Measurements from ENCODE around the gene NT5M.
A peak's percentile ranks its signal among the peaks of the same experiment; 100 is the strongest.

The NT5M gene

GRCh38 chr17:17303847-17304490 is 796 bp downstream of the NT5M start:
- DNase-seq (ENCODE audit: low spot score), result no peak

- DNase-seq (ENCODE audit: low spot score), result no peak
These were observed 1.4 kb downstream of the NT5M start for GRCh38 chr17:17304521-17304985.

DNA sequence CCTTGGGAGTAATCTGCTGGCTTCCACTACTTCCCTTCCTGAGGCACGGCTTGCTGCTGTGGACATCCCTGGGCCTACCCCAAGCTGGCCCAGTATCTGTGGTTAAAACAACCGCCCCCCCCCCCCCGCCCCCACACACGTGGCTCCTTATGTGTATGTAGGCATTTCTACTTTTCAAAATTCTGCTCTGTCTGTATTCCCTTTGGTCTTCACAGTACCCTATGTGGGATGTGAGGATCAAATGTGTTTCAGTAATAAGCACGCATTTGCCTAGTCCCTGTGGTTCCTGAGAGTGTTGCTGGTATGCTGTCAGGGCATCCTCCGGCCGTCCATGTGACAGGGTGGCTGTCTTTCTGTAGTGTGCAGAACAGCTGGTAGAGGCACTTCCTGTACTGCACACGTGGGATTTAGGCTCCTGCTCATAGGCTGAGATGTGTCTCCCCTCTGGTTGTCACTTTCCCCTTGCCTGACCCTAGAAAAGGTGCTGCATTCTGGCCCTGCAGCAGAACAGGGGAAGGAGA is 2.2 kb downstream of the NT5M start:
- no peak for DNase-seq (ENCODE audit: low spot score)

GRCh38 chr17:17309356-17309755 is 6.2 kb downstream of the NT5M start:
- no peak for DNase-seq (ENCODE audit: low spot score)

DNA sequence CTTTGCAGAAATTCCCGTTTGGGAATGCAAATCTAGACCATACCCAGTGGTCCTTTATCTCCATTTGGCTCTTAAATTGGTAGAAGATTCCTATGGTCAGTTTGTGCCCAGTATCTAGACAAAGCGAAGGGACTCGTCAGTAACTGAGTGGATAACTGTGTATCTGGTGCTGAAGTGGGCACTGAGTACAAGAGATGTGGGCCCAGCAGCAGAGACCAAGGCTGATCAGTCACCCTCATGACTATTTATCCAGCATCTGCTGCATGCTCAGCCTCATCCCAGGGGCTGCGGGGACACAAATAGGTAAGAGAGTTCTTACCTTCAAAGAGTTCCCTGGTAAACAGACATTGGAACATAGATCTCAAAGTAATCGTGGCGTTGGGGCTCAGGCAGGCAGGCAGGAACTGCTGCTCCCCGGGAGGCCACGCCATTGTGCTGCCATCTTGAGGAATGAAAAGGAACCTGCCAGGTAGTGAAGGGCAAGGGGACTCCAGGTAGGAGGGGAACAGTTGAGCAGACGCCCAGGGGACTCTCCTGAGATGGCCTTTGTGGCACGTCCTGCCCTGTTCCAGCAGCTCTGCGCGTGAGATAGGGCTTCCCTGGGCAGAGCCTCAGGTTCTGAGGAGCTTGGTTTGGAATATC is 10.3 kb downstream of the NT5M start:
- peak; percentile 76 for DNase-seq (ENCODE audit: low spot score)

DNA sequence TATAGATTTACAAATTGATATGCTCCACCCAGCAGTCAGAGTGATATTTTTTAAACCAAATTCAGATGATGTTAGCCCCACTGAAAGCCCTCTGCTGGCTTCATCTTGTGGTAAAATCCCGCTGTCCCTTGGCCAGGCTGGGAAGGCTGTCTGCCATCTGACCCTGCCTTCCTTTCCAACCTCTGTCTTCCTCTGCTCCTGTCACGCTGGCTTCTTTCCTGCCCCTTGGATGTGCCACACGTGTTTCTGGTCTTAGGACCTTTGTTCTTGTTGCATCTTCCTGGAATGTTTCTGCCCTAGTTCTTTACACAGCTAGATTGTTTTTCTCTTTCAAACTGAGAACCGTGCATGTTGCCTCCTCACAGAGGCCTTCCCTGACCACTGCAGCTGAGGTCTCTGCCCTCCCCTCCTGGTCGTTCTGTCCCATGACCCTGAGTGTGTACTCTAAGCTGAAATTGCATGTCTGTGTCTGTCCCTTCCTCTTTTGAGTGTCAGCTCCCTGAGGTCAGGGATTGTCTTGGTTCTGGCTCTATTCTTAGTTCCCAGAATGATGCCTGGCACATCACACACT is 11.4 kb downstream of the NT5M start:
- no peak for DNase-seq (ENCODE audit: low spot score)

DNA sequence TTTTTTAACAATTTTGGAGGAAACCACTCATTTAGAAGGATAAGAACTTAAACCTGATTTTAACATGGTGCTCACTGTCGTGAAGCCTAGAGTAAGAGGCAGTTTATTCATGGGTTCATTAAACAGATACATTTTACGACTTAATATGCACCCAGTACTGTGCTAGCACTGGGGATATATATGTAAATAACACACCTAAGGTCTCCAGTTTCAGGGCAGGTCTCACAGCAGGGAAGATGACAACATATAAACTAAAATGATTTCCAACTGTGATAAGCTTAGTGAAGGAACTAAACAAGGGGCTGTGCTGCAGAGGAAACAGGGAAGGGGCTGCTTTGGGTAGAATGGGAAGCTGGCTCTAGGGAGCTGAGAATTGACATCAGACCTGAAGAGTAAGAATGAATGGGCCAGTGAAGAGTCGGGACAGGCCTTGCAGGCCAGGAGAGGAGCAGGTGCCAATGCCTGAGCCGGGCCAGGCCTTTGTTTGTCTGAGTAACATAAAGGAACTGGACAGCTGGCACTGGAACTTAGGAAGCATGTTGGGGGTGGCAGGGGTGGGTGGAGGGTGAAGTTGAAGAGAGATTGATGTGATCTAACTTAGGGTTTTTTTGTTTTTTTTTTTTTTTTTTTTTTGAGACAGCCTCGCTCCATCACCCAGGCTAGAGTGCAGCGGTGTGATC is 12.1 kb downstream of the NT5M start:
- no peak for DNase-seq (ENCODE audit: low spot score)

- no peak for DNase-seq (ENCODE audit: low spot score)
These were observed 17.2 kb downstream of the NT5M start for GRCh38 chr17:17320188-17320910.

GRCh38 chr17:17320911-17321220 is 17.7 kb downstream of the NT5M start:
- no peak for DNase-seq (ENCODE audit: low spot score)

DNA sequence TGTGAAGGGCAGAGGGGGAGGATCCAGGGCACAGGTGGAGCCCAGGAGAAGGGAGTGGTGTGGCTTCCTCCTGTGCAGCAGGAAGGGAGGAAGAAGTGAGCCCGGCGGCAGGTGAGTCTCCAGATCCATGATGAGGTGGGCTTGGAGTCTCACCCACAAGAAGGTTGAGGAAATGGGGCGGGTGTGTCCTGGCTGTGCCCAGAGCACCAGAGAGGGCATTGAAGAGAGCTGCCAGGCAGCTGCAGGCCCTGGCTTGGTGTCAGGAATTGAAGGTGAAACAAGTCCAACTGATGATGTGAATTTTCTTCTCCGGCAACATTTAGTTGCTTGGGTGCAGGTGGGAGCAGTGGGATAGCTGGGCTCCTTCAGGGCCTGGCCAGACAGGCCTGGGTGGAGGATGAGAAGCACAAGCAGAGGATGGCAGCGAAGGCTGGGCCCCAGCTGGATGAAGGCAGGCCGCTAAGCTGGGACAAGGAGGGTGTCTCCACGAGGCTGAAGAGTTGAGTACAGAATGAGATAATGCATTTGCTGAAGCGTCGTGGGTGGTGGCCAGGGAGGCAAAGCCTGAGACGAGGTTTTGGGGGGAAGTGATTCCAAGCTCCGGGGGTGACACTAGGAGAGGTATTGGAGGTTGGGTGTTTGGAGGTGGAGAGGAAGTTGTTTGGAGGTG is 18.3 kb downstream of the NT5M start:
- no peak for DNase-seq (ENCODE audit: low spot score)

GRCh38 chr17:17322516-17323510 is 19.6 kb downstream of the NT5M start:
- DNase-seq (ENCODE audit: low spot score), result no peak

- DNase-seq (ENCODE audit: low spot score), result no peak
These were observed 21.4 kb downstream of the NT5M start for GRCh38 chr17:17324616-17325015.

DNA sequence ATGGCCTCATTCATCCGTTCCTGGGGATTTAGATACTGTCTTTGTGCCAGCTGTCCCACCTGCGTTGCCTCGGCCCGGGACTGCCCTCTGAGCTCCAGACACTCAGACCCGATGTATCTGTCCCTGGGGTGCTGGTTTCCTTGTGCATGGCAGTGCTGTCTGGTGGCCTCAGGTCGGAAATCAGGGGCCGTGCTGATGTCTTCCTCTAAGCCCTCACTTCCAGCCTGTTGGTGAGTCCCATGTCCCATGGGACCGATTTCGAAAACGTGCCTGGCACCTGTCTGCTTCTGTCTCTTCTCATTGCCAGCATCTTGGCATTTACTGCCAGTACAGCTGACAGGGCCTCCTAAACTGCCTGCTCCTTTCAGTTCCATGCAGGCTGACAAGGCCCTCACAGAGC is 22.1 kb downstream of the NT5M start:
- no peak for DNase-seq (ENCODE audit: low spot score)

DNA sequence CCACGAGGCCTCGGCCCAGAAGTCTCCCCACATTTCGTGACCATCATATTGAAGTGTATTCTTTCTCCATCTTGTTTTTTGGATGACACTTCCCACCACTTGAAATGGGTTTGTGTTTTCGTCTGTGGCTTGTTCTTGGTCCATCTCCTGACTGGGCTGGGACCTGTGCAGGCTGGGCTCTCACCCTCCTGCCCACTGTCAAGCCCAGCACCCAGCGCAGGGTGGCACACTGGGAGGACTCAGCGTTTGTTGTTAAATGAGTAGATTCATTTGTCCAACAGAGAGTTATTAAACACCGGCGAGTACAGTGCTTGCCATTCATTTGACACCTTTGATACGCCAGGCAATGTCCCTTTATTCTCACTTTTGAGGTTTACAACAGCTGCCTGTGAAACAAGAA is 22.6 kb downstream of the NT5M start:
- DNase-seq (ENCODE audit: low spot score), result no peak

DNA sequence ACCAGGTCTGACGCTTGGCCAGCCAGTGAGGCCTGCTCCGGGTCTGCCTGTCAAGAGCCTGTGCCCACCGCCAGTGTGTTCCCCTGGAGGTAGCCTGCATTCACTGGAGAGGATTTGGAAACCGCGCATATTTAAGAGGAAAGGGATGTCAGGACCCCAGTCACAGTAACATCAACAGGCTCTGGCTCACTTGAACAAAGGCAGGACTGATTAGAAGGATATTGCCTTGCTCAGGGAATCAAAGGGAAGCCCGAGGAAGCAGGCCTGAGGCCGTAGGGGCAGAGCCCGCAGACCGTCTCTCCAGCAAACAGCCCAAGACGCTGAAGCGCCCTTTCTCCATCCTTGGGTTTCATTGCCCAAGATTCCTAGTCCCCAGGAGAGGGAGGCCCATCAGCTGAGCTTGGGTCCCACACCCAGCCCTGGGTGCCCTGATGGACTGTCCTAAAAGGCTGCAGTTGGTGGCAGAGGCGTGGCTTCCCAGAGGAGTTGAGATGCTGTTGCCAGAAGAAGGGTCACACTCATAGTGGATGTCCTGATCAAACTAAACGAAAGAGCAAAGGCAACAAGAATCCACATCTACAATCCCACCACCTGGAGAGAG is 23.2 kb downstream of the NT5M start:
- DNase-seq (ENCODE audit: low spot score), result no peak

DNA sequence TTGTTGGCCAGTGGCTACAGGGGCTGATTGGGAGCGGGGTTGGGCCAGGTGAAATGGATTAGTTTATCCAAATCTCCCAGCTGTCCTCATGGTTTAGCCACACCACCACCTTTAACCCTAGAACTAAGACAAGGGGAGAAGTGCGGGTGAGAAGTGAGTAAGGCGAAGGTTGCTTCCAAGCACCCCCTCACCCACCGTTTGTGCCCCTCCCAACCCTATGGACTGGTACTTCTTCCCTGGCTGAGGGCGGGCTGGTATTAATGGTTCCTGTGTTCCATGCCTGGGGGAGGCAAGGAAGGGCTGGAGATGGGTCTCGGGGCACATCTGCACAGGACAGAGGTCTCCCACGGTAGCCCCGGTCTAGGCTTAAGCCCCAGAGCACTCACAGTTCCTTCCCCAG is 25.1 kb downstream of the NT5M start:
- no peak for DNase-seq (ENCODE audit: low spot score)

DNA sequence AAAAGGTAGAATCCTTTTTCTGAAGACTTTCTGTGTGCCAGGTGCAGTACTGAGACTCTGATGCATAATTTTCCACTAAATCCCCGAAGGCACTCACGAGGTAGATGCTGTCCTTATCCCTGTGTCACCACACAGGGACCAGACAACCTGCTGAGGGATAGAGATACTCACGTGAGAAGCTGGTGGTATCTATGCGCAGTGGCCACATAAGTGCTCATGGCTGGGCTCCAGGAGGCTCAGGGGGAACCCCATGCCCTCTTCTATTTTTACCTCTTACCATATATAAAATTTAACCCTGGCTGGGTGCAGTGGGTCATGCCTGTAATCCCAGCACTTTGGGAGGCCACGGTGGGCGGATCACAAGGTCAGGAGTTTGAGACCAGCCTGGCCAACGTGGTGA is 38.3 kb downstream of the NT5M start:
- DNase-seq (ENCODE audit: low spot score), result no peak

GRCh38 chr17:17342242-17342945 is 39.2 kb downstream of the NT5M start:
- DNase-seq (ENCODE audit: low spot score), result no peak

DNA sequence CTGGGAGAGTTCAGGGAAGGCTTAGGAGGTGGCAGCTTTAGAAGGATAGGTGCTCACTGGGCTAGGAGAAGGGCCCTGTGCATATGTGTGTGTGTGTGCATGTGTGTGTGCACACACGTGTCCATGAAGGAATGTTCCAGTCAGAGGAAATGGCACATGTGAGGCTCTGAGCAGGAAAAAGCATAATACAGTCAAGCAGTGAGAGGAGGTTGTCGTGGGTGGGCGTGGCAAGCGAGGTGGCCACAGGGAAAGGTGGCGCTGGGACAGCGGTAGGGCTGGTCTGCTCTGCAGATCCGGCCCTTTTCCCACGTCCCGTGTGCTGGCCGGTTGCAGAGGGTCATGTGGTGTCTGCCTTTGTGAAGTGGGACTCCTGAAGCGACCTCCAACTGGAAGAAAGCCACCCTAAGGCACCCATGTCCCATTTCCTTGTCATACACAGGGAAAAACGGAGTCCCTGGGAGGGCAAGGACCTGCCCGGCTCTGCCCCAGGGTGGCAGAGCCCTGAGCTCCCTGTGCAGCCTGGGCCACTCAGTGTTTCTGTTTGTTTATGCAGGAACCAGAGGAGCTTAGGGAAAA is 40.1 kb downstream of the NT5M start:
- DNase-seq (ENCODE audit: low spot score), result no peak
